Activated T-cell treated with anti-CD3 and anti-CD28 coated beads, Interleukin-2, amount 50 U/mL, for 48 hours (primary cell): Measurements from ENCODE around the gene ARID3A.
A peak's percentile ranks its signal among the peaks of the same experiment; 100 is the strongest.
"Not testable (repeated sequence)": the region's sequence is repeated elsewhere in the genome, so short reads cannot be mapped to it uniquely, and the experiment has no call there.

Source experiments
- DNase-seq, 2 experiments: peaks; one replicate each; pipeline ENCODE4 v3.0.0-alpha.2; 2020

The ARID3A gene

GRCh38 chr19:925526-926322 is at the start of gene ARID3A:
TSS of gene ARID3A (plus strand) at chr19:926035. CDS start at chr19:929529, 3,494 bp downstream.
- DNase-seq = peak; percentile 91 to 92

- no peak for DNase-seq
Observed at GRCh38 chr19:876089-876488, 49.7 kb upstream of the ARID3A start.

GRCh38 chr19:876780-877314 is 49.0 kb upstream of the ARID3A start:
- no peak for DNase-seq

GRCh38 chr19:877992-878660 is 47.7 kb upstream of the ARID3A start:
- DNase-seq = not testable (repeated sequence)

- DNase-seq = not testable (repeated sequence)
Observed at GRCh38 chr19:878751-879561, 46.9 kb upstream of the ARID3A start.

- no peak for DNase-seq
Observed at GRCh38 chr19:879711-880438, 46.0 kb upstream of the ARID3A start.

- DNase-seq = no peak
Observed at GRCh38 chr19:881385-882071, 44.3 kb upstream of the ARID3A start.

GRCh38 chr19:882871-883497 is 42.9 kb upstream of the ARID3A start:
- no peak for DNase-seq

GRCh38 chr19:883661-884211 is 42.1 kb upstream of the ARID3A start:
- no peak for DNase-seq

GRCh38 chr19:884420-885211 is 41.2 kb upstream of the ARID3A start:
- no peak for DNase-seq

- no peak for DNase-seq
Observed at GRCh38 chr19:885536-886224, 40.2 kb upstream of the ARID3A start.

- no peak for DNase-seq
Observed at GRCh38 chr19:887072-887471, 38.8 kb upstream of the ARID3A start.

GRCh38 chr19:887599-887998 is 38.2 kb upstream of the ARID3A start:
- DNase-seq = no peak

GRCh38 chr19:888581-889385 is 37.1 kb upstream of the ARID3A start:
- peak; percentile 62 to 65 for DNase-seq

GRCh38 chr19:889662-890295 is 36.1 kb upstream of the ARID3A start:
- DNase-seq = no peak

- DNase-seq = no peak
Observed at GRCh38 chr19:890831-891230, 35.0 kb upstream of the ARID3A start.

- not testable (repeated sequence) for DNase-seq
Observed at GRCh38 chr19:891421-892200, 34.2 kb upstream of the ARID3A start.
